ENCODE data around the gene AVEN. TPM values are rescaled to one million over a fixed set of nuclear protein-coding genes. Genes with fewer than 3 reads are reported as not detected.

The AVEN gene
- total and polyA plus RNA-seq, 2 of the 13 experiments (the other 11 are each of a cell fraction or from before 2014, with no cell fraction given), result 4.4 to 17.5 TPM

DNA sequence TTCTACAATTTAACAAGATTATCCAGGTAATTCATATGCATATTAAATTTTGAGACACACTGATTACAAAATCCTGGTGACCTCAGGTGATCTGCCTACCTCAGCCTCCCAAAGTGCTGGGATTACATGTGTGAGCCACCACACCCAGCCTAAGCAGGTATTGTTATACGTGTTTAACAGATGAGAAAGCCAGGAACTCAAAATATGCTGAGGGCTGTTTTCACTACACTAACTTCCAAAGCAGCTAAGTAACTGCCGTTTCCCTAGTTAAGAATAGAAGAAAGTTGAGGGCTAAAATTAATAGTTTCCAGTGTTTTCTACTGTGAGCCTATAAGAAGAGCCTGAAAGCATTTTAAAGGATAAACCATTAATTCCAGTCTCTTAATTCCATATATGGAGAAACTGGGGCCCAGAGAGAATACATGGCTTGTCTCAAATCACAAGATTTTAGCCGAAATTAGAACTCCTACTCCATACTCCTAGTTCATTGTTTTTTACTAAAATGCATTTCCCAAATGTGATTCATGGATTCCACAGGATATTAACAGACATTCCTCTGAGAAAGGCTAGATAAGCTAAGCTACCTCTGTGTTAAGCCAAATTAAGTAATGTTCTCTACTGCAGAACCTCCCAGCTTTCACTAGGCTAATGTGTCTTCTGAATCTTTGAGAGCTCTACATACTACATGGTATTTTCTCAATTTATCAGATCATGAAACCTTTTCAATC is 17.0 kb upstream of the AVEN start:
- H3K9ac ChIP-seq (ENCODE audit: insufficient read depth, low read depth, low read length), result no peak overlapping the region
- peak overlapping the region; percentile 12 for H2AFZ ChIP-seq (ENCODE audit: low read length)
- DNase-seq (ENCODE audit: low spot score) (no peak), FAIRE-seq (no peak), ATAC-seq (no peak)
- POLR2A ChIA-PET, result no interaction called here
- no peaks in the 10 kb centered on the region for H4K20me1 ChIP-seq (ENCODE audit: insufficient read depth, low read length)
- no peaks in the 10 kb centered on the region for H3K36me3 ChIP-seq (replicated peaks in 1 of 2; ENCODE audit: control insufficient read depth in 1 of 2, insufficient read depth in 2 of 2, low read length in 2 of 2)
- H3K79me2 ChIP-seq (ENCODE audit: insufficient read depth, low read length), result no peaks in the 10 kb centered on the region
- H3K9me3 ChIP-seq (ENCODE audit: low read length), result peaks cover 3% of the 10 kb centered on the region; the same call in 1 of the 2 replicates
- intact Hi-C loops (cut with micrococcal nuclease; ENCODE audit: unreplicated experiment), result loop anchor here (5.0 kb wide), 1 partner anchor 61 kb away; no protein-coding TSS in a partner anchor
- WGBS (ENCODE audit: low lambda C conversion rate), result 57% methylated on average over 3 of the region's 3 CpGs
- no peak overlapping the region for H3K4me2 ChIP-seq (ENCODE audit: low read depth, low read length)
- in situ Hi-C loops (cut with HindIII; ENCODE audit: extremely low pct_ligation_motif_present, low pct_unique_long_range_greater_than_20kb), result loop anchor here (25.0 kb wide), 2 partner anchors 306 to 531 kb away; partner anchors contain the start of genes GOLGA8B and LPCAT4
- no peaks in the 10 kb centered on the region for H3K27me3 ChIP-seq (ENCODE audit: control insufficient read depth in 1 of 2, insufficient read depth in 2 of 2, low read length in 2 of 2)
- BruUV-seq (replicated peaks), result no TSS peak
- peaks cover 8% of the 10 kb centered on the region; the same call in 1 of the 2 replicates for H3K4me1 ChIP-seq (ENCODE audit: insufficient read depth, low read length)
- H3K27ac ChIP-seq (ENCODE audit: extremely low read length, insufficient read depth, low read length), result no peak overlapping the region
- H3K4me3 ChIP-seq (replicated peaks in 1 of 3; ENCODE audit: insufficient read depth in 1 of 3, low read depth in 2 of 3, low read length in 3 of 3), result no peak overlapping the region
- CTCF ChIA-PET (ENCODE audit: low intra/inter-chr PET ratio, low total read pairs), result no interaction called here
- no peak for TF ChIP-seq ZNF768 (CRISPR knock-in tag; IDR thresholded peaks at IDR 0.05)
- no peak for TF ChIP-seq MLXIP (CRISPR knock-in tag; IDR thresholded peaks at IDR 0.05; ENCODE audit: borderline replicate concordance)
- no peak for TF ChIP-seq ZC3H4 (CRISPR knock-in tag; IDR thresholded peaks at IDR 0.05; ENCODE audit: borderline replicate concordance)
- TF ChIP-seq ZNF460 (CRISPR knock-in tag; IDR thresholded peaks at IDR 0.05; ENCODE audit: borderline replicate concordance), result no peak
- TF ChIP-seq GATAD2A (CRISPR knock-in tag; IDR thresholded peaks at IDR 0.05), result no peak
- no peak for TF ChIP-seq ZNF839 (CRISPR knock-in tag; IDR thresholded peaks at IDR 0.05; ENCODE audit: borderline replicate concordance)
- no peak for TF ChIP-seq ZBTB26 (CRISPR knock-in tag; IDR thresholded peaks at IDR 0.05; ENCODE audit: borderline replicate concordance)
- TF ChIP-seq ZNF432 (CRISPR knock-in tag; IDR thresholded peaks at IDR 0.05; ENCODE audit: borderline replicate concordance), result no peak
- TF ChIP-seq, protein P1, sequence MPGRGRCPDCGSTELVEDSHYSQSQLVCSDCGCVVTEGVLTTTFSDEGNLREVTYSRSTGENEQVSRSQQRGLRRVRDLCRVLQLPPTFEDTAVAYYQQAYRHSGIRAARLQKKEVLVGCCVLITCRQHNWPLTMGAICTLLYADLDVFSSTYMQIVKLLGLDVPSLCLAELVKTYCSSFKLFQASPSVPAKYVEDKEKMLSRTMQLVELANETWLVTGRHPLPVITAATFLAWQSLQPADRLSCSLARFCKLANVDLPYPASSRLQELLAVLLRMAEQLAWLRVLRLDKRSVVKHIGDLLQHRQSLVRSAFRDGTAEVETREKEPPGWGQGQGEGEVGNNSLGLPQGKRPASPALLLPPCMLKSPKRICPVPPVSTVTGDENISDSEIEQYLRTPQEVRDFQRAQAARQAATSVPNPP (CRISPR knock-in tag; IDR thresholded peaks at IDR 0.05), result no peak
- TF ChIP-seq ZNF670 (CRISPR knock-in tag; IDR thresholded peaks at IDR 0.05; ENCODE audit: borderline replicate concordance), result no peak
- TF ChIP-seq, protein P2, sequence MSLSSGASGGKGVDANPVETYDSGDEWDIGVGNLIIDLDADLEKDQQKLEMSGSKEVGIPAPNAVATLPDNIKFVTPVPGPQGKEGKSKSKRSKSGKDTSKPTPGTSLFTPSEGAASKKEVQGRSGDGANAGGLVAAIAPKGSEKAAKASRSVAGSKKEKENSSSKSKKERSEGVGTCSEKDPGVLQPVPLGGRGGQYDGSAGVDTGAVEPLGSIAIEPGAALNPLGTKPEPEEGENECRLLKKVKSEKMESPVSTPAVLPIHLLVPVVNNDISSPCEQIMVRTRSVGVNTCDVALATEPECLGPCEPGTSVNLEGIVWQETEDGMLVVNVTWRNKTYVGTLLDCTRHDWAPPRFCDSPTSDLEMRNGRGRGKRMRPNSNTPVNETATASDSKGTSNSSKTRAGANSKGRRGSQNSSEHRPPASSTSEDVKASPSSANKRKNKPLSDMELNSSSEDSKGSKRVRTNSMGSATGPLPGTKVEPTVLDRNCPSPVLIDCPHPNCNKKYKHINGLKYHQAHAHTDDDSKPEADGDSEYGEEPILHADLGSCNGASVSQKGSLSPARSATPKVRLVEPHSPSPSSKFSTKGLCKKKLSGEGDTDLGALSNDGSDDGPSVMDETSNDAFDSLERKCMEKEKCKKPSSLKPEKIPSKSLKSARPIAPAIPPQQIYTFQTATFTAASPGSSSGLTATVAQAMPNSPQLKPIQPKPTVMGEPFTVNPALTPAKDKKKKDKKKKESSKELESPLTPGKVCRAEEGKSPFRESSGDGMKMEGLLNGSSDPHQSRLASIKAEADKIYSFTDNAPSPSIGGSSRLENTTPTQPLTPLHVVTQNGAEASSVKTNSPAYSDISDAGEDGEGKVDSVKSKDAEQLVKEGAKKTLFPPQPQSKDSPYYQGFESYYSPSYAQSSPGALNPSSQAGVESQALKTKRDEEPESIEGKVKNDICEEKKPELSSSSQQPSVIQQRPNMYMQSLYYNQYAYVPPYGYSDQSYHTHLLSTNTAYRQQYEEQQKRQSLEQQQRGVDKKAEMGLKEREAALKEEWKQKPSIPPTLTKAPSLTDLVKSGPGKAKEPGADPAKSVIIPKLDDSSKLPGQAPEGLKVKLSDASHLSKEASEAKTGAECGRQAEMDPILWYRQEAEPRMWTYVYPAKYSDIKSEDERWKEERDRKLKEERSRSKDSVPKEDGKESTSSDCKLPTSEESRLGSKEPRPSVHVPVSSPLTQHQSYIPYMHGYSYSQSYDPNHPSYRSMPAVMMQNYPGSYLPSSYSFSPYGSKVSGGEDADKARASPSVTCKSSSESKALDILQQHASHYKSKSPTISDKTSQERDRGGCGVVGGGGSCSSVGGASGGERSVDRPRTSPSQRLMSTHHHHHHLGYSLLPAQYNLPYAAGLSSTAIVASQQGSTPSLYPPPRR (CRISPR knock-in tag; IDR thresholded peaks at IDR 0.05; ENCODE audit: borderline replicate concordance), result no peak
- TF ChIP-seq POLR2AphosphoS5 (IDR thresholded peaks at IDR 0.05; ENCODE audit: low read depth, low read length), result no peak
- TF ChIP-seq KLF9 (CRISPR knock-in tag; IDR thresholded peaks at IDR 0.05; ENCODE audit: low read depth), result no peak

Data from HepG2 (cell line).